ENCODE data around the gene TAGLN.
A peak's percentile ranks its signal among the peaks of the same experiment; 100 is the strongest.

The TAGLN gene

DNA sequence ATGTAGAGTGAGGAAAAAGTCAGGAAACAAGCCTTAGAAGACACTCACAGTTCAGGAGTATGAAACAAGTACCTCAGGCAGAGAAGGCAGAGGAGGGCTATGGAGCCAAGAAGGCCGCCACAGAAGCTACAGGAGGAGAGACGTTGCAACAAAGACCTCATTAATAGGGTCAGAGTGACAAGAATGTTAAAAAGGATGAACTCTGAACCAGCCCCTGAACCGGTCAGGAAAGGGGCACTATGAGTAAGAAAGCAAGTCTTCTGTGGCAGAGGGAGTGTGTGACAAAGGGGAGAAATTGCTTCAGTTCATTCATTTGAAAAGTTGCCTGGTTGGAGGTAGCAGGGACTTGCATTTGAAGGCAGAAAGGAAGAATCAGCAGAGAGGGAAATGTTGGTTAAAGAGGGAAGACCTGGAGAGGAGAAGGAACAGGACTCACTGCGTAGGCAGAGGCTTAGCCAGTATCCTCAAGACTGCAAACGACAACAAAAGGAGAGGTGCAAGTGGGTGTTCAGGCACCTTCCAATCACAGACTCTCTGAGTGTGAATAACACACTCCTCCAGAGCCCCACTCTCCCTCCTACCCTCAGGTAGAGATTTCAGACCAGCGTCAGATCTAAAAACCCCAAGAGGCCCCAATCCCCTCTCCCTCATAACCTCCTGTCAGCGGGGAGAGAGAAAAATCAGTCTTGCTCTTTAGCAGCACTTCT lies 15.4 kb downstream of the TAGLN start:
- DNase-seq (ENCODE audit: low spot score) = no peak

- no peak for DNase-seq (ENCODE audit: low spot score)
Observed at GRCh38 chr11:117217141-117218084, 18.2 kb downstream of the TAGLN start.

- no peak for DNase-seq (ENCODE audit: low spot score)
Observed at GRCh38 chr11:117218133-117218915, 19.2 kb downstream of the TAGLN start.

DNA sequence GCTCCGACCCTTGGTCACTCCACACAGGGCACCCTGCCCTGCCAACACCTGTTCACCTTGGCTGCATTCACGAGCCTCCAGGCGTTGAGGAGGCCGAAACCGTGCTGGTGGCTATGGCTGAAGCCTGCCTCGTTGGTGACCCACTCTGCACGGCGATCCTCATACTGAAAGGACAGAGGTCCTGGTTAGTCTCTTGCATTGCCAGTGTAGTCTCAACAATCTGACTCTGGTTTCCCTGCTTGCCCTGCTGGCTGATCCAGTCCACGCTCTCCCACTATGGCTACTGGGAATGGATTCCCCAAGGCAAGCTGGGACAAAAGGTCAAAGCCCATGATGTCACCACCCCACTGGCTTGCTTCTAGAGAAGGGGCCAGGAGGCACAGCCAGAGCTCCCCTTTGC lies 19.8 kb downstream of the TAGLN start:
- no peak for DNase-seq (ENCODE audit: low spot score)

DNA sequence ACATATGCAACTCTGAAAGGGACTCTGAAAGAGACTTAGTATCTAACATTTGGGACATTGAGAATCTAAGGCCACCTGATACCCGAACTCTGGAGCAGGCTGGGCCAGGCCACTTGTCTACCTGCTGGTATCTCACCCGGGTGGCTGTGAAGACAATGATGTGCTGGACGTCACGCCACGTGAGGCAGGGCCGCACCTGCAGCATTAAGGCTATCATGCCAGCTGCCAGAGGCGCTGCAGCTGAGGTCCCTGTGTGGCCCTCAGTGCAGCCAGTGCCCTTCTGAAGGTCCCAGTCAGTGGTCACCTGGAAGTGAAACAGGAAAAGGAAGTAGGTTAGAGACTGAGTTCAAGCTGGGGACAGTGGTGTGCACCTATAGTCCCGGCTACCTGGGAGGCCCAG lies 20.3 kb downstream of the TAGLN start:
- DNase-seq (ENCODE audit: low spot score) = no peak

DNA sequence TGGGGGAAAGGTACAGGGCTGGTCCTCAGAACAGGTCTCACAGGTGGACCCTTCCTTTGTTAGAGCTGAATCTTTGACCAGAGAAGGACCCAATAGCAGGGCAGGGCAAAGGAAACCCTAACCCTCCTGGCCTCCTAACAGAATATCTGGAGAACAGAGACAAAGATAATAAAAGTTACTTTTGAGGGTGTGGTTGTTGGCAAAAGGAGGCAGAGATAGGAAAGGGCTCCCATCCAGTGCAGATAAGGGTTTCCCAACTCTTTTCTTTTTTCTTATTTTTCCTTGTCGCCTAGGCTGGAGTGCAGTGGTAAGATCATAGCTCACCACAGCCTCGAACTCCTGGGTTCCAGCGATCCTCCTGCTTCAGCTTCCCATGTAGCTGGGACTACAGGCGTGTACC lies 20.8 kb downstream of the TAGLN start:
- no peak for DNase-seq (ENCODE audit: low spot score)

GRCh38 chr11:117220568-117220967 lies 21.4 kb downstream of the TAGLN start:
- DNase-seq (ENCODE audit: low spot score) = no peak

GRCh38 chr11:117220999-117221774 lies 22.0 kb downstream of the TAGLN start:
- no peak for DNase-seq (ENCODE audit: low spot score)

GRCh38 chr11:117221775-117222517 lies 22.8 kb downstream of the TAGLN start:
- peak; percentile 66 for DNase-seq (ENCODE audit: low spot score)

GRCh38 chr11:117222991-117223740 lies 24.0 kb downstream of the TAGLN start:
- DNase-seq (ENCODE audit: low spot score) = no peak

DNA sequence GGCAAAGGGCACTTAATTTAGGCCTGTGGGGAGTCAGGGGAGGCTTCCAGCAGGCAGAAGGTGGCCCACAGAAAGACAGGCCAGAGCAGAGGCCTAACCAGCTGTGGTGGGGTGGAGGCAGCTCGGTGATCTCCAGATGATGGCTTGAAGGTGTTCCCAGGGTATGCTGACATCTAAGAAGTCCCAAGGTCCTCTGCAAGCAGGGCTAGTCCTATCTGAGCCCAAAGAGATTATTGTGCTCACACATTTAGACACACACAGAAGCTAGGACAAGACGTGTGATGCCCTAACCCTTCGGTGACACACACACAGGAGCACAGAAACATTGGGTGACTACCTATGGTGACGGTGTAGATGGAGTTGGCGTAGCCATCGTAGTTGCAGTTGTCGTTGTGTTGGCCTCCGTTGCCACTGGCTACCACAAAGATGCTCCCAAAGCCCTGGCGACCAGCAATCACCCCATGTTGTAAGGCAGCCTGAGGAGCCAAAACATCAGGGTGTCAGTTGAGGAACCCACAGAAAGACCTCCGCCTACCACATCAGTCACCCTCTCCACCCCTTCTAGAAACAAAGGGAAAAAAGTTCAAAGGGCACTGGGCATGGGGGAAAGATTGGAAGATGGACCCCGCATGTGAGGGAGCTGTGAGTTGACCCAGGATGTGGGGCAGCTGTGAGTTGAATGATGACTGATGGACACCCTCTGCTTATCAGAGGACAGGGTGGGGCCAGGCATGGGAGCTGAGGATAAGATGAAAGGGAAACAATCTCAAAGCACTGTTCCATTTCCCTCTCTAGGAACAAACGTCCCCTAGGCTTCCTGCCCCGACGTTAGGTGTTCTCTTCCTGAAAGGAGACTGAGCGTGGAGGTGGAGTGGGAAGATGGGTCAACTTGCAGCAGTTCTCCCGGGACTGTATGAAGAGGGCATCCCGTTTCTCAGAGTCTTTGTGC lies 24.8 kb downstream of the TAGLN start:
- no peak for DNase-seq (ENCODE audit: low spot score)

DNA sequence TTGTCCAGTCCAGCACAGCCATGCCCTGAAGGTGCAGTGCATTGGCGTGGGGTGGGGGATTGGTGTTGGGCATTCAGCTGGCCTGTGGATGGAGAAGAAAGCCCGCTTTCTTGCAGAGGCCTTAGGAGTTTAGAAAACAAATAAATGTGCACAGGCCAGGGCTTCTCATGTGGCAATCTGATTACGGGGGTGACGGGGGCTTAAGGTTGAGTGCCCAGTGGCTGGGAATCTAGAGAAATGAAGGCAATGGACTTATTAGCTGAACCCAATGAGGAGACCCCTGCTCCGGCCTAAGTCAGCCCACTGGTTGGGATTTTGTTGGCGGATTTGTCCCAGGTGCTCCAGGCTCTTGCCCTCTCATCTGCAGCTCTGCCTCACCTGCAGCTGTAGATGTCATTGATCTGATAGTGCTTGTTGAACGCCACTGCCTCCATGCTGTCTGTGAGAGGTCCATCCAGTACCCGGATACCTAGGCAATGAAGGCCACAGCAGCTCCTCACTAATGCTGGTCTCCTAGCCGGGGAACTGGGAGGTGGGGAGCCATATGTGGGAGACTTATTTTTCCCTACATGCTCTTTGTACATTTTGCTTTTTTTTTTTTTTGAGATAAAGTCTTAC lies 26.5 kb downstream of the TAGLN start:
- no peak for DNase-seq (ENCODE audit: low spot score)

DNA sequence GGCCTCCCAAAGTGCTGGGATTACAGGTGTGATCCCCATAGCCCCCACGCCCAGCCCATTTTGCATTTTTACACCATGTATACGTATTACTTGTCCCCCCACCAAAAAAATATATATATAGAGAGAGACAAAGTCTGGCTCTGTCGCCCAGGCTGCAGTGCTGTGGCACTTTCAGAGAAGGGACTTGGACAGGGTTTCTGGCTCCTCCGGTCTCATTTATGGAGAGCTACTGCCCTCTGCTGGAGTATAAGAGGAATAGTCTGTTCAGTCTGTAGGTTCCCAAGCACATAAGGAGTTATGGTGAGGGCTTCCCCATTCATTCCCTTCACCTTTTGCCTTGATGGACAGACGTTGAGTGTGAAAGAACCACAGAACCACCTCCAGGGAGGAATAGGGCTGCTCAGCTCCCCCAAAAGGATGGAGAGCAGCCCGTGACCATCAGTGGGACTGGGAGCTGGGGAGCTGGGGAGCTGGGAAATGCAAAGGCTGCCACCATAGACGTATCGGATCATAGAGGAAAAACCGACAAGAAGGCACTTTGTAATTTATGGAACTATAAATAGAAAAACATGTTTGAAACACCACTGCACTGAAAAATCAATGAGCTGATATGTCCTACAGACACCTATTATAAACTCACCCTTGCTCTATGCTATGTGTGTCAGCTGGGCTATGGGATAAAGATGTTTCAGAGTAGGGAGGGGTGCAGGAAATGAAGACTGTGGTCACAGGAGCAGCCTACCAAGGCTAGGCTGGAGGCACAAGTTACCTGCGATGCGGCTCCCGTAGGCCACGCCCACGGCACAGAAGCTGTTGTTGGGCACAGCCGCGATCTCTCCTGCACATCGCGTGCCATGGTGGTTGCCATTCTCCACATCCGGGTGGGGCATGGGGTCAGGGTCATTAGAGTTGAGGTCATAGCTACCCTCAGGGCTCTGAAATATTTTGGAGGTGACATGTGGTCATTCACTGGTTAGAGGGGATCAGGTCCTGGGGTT lies 27.5 kb downstream of the TAGLN start:
- DNase-seq (ENCODE audit: low spot score) = peak; percentile 73

DNA sequence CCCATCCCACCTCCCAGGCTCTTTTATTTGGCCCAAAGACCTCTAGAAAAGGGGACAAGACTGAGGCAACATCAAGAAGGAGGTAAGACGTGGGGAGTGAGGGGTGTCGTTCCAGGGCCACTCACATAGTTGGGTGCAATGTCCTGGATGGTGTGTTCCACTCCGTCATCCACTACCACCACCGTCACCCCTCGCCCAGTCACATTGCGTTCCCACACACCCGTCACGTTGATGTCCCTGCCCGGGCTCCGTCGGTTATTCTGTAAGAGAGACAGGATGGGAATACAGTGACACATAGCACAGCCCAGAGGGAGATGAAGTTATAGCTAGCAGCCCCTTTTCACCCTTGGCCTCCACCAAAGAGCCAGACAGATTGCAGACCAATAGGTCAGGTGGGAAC lies 28.9 kb downstream of the TAGLN start:
- no peak for DNase-seq (ENCODE audit: low spot score)

DNA sequence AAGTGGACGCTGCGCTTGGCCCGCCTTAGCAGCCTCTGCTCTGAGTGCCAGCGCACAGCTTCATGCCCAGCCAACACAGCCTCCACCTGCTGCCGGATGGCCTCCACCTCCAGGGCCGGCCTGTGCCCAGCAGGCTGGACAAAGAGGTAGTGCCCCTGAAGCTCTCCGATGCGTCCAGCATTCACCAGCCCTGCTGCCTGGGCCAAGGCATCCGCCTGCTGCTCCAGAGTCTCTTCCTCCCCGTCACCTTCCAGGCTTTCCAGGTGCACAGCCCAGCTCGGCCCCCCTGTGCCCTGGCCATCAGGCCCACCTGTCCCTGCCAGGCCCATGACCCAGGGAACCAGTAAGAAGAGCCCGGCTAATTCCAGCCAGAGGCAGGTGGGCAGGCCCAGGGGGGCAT lies 30.2 kb downstream of the TAGLN start:
- DNase-seq (ENCODE audit: low spot score) = no peak

GRCh38 chr11:117229931-117230285 lies 30.7 kb downstream of the TAGLN start:
- DNase-seq (ENCODE audit: low spot score) = no peak

DNA sequence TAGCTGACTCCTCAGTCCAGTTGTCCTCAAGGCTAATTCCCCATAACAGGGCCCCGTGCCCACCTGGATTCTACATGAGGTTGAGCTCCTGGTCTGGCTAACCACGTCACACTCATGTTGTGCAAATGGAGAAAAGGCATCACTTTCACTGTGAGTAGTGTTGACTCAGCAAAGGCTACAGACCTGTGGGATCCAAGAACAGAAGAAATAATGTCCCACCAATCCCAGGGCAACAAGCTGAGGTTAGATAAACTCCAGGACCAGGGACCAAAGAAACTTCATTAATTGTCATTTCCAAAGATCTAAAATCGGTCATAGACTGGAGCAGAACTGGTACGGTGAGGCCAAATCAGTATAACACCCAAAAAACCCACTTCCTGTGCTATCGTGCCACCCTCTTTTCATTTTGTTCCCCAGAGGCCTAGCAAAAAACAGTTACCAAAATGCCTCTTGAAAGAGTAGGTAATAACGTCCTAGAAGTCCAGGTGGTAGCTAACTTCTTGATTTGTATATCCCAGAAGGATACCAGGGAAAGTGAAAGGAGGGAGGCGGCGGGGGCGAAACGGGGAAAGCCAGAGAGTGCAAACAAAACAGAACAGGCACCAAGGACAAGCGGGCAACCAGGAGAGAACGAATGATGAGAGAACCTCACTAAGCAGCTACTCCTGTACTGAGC lies 31.3 kb downstream of the TAGLN start:
- no peak for DNase-seq (ENCODE audit: low spot score)
